GM12872 (cell line): ENCODE data around the gene UFM1.

Source experiments
- TF ChIP-seq, protein P1 (sequence below): IDR thresholded peaks from 3 replicates; pipeline ENCODE4 v1.5.1; 2011; ENCODE audit warnings: low read depth, mild to moderate bottlenecking, low read length, moderate library complexity; ENCODE audit not compliant: insufficient read depth

UFM1 gene

DNA sequence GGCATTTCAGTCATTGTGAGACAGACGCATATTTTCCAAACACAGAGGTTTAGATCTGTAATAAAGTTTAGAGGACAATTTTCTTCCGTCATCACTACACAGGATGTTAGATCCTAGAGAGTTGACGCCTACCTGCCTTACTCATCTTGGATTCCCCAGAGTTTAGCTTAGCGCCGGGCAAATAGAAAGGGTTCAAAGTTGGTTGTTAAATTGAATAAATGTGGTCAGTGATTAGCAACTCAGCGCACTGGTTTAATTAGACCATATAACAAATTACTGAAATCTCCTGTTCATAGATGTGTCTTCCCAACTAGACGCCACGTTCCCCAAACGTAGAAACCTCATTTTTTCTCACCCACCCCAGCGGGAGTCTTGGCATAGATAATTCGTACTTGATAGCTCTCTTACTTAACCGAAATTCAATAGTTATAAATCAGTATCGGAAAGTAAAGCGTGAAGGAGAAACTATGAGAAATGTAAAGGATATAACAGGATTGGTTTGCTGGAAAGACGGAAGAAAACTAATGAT, 726 bp upstream of the UFM1 start:
- TF ChIP-seq, protein P1, sequence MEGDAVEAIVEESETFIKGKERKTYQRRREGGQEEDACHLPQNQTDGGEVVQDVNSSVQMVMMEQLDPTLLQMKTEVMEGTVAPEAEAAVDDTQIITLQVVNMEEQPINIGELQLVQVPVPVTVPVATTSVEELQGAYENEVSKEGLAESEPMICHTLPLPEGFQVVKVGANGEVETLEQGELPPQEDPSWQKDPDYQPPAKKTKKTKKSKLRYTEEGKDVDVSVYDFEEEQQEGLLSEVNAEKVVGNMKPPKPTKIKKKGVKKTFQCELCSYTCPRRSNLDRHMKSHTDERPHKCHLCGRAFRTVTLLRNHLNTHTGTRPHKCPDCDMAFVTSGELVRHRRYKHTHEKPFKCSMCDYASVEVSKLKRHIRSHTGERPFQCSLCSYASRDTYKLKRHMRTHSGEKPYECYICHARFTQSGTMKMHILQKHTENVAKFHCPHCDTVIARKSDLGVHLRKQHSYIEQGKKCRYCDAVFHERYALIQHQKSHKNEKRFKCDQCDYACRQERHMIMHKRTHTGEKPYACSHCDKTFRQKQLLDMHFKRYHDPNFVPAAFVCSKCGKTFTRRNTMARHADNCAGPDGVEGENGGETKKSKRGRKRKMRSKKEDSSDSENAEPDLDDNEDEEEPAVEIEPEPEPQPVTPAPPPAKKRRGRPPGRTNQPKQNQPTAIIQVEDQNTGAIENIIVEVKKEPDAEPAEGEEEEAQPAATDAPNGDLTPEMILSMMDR, result no peak

DNA sequence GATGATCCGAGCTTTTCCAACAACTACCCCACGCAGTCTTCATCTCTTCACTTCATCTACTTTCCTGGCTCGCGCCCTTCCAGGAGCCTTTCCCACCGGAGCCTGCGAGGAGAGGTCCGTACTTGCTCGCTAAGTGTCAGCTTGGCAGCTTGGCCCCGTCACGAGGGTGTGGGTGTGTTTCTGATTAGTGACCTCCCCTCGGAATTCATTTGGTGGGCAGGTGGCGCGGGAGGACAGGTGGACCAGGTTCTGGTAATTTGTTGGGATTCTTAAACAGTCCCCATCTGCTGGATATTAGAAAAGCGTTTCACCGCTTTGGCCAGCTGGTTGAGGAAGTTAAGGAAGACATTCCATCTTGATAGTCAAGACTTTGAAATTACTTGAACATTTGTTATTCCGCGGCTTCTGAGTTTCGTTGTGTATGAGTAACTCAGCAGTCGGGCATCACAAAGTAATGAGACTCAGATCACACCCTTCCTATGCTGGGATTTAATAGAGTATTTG, 515 bp downstream of the UFM1 start:
- TF ChIP-seq, protein P1, result no peak

DNA sequence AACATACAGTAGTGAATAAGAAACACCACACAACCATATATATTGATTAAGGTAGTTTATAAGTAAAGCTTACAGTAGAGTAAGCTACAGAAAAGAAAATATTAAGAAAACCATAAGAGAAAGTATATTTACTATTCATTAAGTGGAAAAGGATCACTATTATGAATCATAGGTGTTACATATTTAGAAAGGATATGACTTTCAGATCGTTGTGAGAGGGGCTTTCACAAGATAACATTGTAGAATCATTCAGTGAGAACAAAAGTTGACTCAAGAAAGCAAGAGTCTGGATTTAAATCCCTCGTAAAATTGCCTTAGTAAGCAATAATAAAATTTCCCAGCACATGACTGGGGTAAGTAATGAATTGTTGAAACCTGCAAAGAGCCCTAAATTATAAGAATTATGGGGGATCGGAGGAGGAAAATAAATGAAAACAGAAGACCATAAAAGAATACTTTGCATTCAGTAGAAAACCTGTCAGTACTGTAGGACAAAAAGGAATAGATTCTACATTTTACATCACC, 6.0 kb downstream of the UFM1 start:
- TF ChIP-seq, protein P1, result no peak

DNA sequence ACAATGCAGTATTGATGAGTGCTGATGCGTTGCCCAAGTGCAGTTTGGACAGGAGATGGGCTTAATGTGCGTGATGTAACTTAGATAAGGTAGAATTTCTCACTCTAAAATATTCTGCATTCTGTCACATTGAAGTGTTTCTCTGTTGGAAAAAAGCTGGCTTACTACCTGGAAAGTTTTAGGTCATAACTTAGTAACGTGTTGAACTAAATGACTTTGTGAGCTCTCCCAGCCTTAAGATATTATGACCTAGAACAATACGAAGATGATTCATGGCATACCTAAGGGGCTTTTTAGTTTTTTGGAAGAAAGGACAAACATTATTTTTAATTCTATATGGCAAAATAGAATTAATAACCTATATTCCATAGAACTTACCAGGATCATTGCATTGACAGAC, 9.0 kb downstream of the UFM1 start:
- TF ChIP-seq, protein P1, result no peak

DNA sequence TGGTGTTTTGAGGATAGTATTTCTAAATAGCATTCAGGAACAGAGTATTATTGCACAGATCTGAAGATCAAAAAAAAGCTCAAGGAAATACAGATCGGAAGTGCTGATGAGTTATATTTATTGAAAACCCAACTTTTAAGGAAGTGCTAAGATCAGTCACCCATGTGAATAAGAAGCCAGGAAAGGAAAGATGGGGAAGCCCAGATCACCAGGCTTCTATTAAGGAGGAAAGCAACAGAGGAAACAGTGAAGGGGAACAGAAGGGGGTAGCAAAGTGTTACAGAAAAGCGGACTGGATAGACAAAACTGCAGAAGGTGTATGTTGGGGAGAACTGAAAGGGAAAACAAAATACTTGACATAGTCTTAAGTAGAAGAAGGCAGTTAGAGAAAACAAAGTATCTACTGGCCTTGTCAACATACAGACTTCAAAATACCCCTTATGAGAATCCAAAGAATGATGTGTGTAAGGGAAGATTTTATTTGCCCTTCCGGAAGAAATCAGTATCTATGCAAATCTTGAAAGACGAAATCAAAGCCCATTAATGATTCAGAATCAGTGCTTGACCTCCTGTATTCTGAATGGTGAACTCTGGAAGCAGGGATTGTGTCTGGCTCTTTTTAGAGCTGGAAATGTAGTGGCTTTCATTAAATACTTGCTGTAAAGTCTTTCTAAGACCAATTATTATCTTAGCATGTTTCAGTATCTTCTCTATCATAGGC, 12.1 kb downstream of the UFM1 start:
- TF ChIP-seq, protein P1, result no peak

DNA sequence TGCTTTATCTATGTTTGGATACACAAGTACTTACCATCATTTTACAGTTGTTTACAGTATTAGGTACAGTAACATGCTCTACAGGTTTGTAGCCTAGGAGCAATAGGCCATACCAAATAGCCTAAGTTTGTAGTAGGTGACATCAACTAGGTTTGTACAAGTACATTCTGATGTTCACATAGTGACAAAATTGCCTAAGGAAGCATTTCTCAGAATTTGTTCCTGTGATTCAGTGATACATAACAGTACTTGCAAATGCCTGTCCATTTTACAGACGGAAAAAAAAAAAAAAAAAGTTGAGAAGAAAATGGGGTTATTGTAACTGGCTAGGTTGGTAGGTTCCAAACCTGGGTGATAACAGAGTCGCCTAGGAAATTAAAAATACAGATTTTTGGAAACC, 13.6 kb downstream of the UFM1 start:
- TF ChIP-seq, protein P1, result no peak

DNA sequence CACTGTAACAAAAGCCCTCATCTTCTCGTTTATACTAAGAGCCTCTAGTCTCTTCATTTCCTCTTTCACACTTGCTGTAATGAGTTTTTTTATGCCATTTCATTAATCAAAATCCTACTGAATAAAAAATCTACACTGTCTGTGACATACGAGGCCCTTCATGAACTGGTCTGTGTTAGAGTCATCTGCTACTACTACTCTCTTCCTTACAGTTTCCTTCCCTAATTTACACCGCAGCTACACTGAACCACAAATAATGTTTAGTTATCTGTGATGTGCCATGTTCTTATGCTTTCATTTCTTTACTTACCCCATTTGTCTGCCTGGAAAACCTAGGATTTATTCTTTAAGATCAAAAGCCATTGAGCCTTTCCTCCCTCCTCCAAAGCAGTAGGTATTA, 16.0 kb downstream of the UFM1 start:
- TF ChIP-seq, protein P1, result no peak
